HG03469 (cell line): ENCODE measurements around the gene NOX5.

ENCODE experiments used
- ATAC-seq: cut with Tn5 transposase; IDR thresholded peaks from one replicate; pipeline ENCODE4 v1.9.1; 2021; ENCODE audit warnings: mild to moderate bottlenecking, moderate library complexity, moderate number of reproducible peaks; ENCODE audit not compliant: unreplicated experiment

Gene NOX5

DNA sequence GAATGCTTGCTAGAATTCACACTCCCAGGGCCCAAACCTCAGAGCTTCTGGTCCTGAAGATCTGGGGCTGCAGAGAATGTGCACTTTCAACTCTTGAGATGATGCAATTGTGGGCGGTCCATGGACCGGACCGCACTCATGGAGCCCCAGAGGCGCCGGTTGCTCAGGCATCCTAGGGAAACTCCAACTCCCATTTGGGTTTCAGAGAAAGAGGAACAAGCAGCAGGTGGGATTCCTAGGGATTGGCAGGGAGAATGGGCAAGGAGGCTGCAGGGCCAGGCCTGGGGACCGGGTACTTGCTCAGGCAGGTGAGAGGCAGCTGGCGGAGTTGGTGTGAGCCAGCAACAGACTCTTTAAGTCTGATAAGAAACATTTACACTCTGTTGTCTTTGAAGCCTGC, 3.5 kb downstream of the NOX5 start:
- no peak for ATAC-seq

DNA sequence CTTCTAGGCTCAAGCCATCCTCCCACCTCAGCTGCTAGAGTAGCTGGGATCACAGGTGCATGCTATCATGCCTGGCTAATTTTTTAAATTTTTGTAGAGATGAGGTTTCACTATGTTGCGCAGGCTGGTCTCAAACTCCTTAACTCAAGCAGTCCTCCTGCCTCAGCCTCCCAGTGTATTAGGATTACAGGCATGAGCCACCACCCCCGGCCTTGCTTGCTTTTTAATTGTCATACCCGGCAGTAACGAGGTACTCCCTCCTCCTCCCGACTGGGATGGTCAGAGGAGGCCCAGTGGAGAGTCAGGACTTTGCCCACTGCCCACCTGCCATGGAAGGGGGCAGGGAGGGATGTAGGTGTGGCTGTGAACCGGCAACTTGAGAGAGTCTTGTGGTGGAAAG, 4.5 kb downstream of the NOX5 start:
- ATAC-seq = no peak

GRCh38 chr15:69021895-69022294, 7.4 kb downstream of the NOX5 start:
- no peak for ATAC-seq

DNA sequence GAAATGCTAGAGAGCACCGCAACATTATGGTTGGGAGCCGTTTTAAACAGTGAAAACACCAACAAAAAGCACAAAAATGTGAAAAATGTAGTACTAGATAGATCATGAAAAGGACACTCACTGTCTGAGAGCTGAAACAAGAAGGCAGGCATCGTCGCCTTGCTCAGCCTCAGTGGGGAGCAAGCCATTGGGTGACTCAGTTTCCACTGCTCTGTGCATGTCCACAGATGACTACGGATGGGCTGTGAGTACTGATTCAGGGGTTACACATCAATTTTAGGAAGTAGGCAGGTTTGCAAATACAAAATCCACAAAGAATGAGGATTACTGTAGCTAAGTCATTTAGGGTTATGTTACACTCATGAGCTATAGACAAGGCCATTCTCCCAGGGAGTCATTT, 10.8 kb downstream of the NOX5 start:
- ATAC-seq = no peak

DNA sequence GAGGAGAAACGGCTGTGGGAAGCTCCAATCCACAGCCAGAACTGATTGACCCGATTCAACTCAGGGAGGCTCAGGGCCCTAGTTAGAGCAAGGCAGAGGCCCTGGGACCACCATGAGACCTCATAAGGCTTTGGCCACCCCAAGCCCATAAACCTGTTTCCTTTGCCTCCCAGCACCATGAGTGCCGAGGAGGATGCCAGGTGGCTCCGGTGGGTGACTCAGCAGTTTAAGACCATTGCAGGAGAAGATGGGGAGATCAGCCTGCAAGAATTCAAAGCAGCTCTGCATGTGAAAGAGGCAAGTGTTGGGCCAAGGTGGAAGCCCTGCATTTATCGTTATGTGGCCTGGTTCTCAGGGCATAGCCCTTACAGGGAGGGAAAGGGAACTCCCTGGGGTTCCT, 11.9 kb downstream of the NOX5 start:
- no peak for ATAC-seq

- ATAC-seq = no peak
These were observed 13.6 kb downstream of the NOX5 start for GRCh38 chr15:69027976-69028518.

GRCh38 chr15:69031013-69032001, 16.8 kb downstream of the NOX5 start:
- ATAC-seq = no peak

DNA sequence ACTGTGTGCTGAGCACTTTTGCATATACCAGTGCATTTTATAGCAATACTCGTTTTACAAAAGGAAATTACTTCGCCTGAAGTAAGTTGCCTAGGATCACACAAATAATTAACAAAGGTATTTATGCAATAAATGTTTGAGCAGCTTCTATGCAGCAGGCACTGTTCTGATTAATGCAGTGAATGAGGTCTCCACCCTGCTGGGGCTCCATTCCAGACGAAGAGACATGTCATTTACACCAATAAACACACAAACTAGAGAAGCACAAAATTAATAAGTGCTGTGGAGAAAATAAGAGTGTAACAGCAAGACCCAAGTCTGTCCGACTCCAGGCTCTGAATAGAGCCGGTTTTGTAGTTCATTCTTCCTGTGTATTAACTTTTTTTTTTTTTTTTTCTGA, 17.5 kb downstream of the NOX5 start:
- no peak for ATAC-seq

DNA sequence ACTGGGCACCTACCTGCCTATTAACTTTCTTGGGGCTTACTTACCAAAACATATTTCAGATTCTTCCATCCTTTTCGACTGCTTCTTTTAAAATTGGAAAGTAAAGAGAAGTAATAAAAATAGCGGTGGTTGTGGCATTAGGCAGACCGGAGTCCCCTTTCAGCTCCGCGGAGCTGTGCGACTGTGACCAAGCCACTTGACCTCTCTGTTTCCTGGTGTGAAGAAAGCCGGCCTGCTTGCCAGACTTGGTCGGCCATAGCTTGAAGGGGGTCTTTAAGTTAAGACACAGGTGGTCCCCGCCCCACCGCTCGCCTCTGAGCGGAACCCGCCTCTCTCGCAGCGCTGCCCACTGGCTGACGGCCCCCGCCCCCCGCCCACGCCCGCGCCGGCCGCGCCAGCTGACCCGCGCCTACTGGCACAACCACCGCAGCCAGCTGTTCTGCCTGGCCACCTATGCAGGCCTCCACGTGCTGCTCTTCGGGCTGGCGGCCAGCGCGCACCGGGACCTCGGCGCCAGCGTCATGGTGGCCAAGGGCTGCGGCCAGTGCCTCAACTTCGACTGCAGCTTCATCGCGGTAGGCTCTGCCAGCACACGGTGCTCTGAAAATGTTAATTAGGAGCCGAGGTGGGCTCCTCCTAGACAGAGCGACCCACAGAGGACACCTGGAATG, 18.3 kb downstream of the NOX5 start:
- no peak for ATAC-seq

DNA sequence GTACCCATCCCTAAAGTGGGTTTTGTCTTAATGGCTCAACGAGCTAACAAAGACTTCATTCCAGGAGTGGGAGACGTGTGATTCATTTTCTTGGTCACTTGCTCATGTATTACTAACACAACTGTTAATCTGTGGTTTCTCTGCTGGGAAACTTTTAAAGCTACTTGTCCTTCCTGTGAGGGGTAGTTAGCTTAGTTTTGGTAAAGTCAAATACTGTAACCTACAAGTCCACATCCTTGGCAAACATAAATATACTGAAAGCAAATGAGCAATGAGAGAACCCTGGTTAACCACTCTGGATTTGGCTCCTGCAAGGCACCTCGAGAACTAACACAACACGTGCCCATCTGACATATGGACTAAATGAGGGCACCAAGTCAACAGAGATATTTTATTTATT, 19.9 kb downstream of the NOX5 start:
- no peak for ATAC-seq

DNA sequence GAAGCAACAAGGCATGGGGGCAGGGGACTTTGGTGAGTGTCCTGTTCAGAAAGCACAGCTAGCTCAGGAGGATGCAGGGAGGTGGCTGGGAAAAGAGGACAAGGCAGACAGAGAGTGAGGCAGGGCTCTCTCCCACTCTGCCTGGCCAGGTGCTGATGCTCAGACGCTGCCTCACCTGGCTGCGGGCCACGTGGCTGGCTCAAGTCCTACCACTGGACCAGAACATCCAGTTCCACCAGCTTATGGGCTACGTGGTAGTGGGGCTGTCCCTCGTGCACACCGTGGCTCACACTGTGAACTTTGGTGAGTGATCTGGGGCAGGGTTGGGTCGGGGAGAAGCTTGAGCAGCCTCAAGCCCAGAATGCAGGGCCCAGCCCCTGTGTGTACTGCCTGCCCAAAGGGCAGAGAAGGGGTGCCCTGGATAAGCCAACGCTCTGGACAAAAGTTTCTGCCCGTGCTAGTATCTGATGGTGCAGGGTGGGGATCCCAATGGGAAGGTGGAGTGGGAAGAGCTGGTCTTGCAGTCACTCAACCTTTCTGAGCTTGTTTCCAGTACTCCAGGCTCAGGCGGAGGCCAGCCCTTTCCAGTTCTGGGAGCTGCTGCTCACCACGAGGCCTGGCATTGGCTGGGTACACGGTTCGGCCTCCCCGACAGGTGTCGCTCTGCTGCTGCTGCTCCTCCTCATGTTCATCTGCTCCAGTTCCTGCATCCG, 20.9 kb downstream of the NOX5 start:
- ATAC-seq = no peak

GRCh38 chr15:69035918-69036258, 21.4 kb downstream of the NOX5 start:
- ATAC-seq = no peak

DNA sequence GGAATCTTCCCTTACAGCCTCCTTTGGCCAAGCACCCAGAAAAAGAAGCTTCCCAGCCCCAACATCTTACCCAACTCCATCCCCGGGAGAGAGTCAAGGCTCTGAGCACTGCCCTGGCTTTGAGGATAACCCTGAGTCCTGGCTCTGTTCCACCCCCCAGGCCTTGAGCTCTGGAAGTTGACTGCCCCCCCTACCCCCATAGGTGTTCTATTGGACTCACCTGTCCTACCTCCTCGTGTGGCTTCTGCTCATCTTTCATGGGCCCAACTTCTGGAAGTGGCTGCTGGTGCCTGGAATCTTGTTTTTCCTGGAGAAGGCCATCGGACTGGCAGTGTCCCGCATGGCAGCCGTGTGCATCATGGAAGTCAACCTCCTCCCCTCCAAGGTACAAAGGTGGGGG, 22.3 kb downstream of the NOX5 start:
- no peak for ATAC-seq

DNA sequence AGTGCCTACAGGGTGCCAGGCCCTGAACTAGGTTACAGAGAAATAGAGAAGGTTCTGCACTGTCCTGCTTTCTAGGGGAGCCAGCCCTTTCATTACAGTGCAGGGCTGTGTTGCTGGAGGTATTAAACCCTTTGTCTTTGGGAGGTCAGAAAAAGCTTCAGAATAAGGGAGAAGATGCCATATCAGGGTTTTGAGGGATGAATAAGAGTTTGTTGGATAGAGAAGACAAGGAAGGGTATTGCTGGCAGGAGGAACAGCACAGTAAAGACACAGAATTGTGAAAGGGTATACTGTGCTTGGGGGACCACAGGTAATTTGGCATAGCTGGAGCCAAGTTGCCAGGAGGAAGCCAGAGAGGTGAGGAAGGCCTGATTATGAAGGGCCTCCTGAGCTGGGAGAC, 23.0 kb downstream of the NOX5 start:
- no peak for ATAC-seq

GRCh38 chr15:69037977-69038376, 23.5 kb downstream of the NOX5 start:
- ATAC-seq = no peak

DNA sequence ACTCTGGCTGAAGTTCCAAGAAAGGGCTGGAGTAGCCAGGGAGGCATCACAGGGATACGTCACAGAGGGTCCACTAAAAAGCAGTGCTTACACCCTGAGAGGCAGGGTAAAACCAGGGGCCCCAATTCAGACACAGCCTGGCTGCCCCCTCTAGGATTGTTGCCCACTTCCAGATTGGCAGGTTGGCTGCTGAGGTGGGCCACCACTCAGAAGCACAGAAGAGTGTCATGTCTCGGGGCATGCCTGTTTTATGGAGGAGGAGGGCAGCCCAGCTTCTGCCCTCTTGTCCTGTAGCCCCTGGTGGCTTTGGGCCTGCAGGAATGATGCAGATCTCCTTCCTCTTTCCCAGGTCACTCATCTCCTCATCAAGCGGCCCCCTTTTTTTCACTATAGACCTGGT, 24.0 kb downstream of the NOX5 start:
- no peak for ATAC-seq

DNA sequence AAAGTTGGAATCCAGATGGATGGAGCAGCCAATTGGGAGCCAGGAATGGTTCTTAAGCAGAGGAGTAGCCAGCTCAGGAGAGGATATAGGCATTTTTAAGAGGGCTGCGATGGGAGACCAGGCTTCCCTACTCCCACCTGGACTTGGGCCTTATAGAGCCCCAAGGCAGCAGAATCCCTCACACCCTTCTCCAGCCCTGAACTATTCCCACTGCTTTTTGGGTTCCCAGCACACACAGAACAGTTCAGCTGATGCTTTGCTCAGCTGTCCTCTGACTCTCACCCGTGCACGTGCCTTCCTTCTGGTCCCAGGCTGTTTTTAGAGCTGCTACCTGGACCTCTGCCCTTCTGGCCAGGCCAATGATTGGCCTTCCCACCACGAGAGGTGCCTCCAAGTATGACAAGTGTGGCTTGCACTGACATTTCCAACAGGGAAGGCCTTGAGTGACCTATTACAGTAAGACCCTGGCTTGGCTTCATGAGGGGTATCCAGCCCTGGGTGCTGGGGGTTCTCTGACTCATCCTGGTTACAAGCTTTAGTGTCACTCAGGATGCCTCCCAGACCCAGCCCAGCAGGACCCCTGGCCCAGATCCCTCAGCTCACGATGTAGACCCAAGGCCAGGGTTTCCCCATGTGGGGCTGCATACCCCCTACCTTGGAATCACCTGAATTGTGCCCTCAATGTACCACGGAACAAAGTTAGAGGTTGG, 25.2 kb downstream of the NOX5 start:
- ATAC-seq = no peak

DNA sequence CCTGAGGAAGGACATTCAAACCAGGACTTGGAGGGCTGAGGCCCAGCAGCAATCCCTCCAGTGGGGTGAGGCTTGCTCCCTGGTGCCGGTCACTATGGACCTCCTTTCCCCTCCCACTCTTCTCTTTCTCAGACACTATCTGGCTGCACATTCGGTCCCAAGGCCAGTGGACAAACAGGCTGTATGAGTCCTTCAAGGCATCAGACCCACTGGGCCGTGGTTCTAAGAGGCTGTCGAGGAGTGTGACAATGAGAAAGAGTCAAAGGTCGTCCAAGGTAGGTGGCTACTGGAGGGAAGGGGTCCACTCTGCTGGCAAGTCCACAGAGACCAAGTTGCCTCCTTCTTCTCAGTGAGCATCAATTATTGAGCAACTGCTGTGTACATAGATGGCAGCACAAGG, 28.0 kb downstream of the NOX5 start:
- ATAC-seq = no peak

- no peak for ATAC-seq
These were observed 31.3 kb downstream of the NOX5 start for GRCh38 chr15:69045802-69046201.

GRCh38 chr15:69046781-69047180, 32.3 kb downstream of the NOX5 start:
- no peak for ATAC-seq

- no peak for ATAC-seq
These were observed 35.5 kb downstream of the NOX5 start for GRCh38 chr15:69049976-69050375.
